ENCODE results near the gene GOLIM4. TPM values are rescaled to one million over a fixed set of nuclear protein-coding genes. Genes with fewer than 3 reads are reported as not detected.

Gene GOLIM4
- polyA plus RNA-seq, 1 of the 3 experiments (the other 2 are of a cell fraction): 42.3 TPM

GRCh38 chr3:168127466-168127865 is 31.7 kb upstream of the GOLIM4 start:
- whole genome bisulfite sequencing (ENCODE audit: low lambda C conversion rate): 92% methylated on average over 1 of the region's 1 CpG
- no peak for DNase-seq
- ChIA-PET CTCF (interaction anchor here (1.1 kb wide), 1 partner anchor 9 kb away, joined by 4 read pairs; no protein-coding TSS in a partner anchor), POLR2A (no interaction called here)
- no peaks in the 10 kb centered on the region for H3K9me3 ChIP-seq
- H3K27ac ChIP-seq (ENCODE audit: low read depth in 2 of 2, low read length in 1 of 2): no peak overlapping the region
- H3K36me3 ChIP-seq (replicated peaks in 1 of 2; ENCODE audit: control insufficient read depth in 1 of 2, insufficient read depth in 2 of 2, low read length in 1 of 2): no peaks in the 10 kb centered on the region
- H3K79me2 ChIP-seq (ENCODE audit: insufficient read depth): no peaks in the 10 kb centered on the region
- H4K20me1 ChIP-seq (ENCODE audit: insufficient read depth): no peaks in the 10 kb centered on the region
- H3K9ac ChIP-seq: no peak overlapping the region
- no peaks in the 10 kb centered on the region for H3K9me2 ChIP-seq
- no peaks in the 10 kb centered on the region for H3K4me1 ChIP-seq (ENCODE audit: control insufficient read depth in 1 of 2, insufficient read depth in 2 of 2, low read depth in 1 of 2, low read length in 1 of 2)
- H2AFZ ChIP-seq (ENCODE audit: low read depth): no peak overlapping the region
- H3K4me2 ChIP-seq: no peak overlapping the region
- TF ChIP-seq SIN3A (IDR thresholded peaks at IDR 0.05; ENCODE audit: borderline replicate concordance, low read depth, low read length): no peak
- TF ChIP-seq NFIC (IDR thresholded peaks at IDR 0.05; ENCODE audit: borderline replicate concordance): no peak
- TF ChIP-seq YY1 (IDR thresholded peaks at IDR 0.05; ENCODE audit: low read depth): no peak
- TF ChIP-seq TEAD4 (IDR thresholded peaks at IDR 0.05; ENCODE audit: borderline replicate concordance, insufficient read depth): no peak
- no peak for TF ChIP-seq JUND (IDR thresholded peaks at IDR 0.05)
- no peak for TF ChIP-seq GABPA (IDR thresholded peaks at IDR 0.05; ENCODE audit: low read depth)
- no peak for TF ChIP-seq TAF1 (IDR thresholded peaks at IDR 0.05; ENCODE audit: borderline replicate concordance, low read depth, low read length)
- no peak for TF ChIP-seq ZBTB33 (IDR thresholded peaks at IDR 0.05; ENCODE audit: borderline replicate concordance, low read depth)
- TF ChIP-seq, protein P1, sequence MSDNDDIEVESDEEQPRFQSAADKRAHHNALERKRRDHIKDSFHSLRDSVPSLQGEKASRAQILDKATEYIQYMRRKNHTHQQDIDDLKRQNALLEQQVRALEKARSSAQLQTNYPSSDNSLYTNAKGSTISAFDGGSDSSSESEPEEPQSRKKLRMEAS (IDR thresholded peaks at IDR 0.05; ENCODE audit: low read depth): no peak
- no peak for TF ChIP-seq PBX3 (IDR thresholded peaks at IDR 0.05)
- TF ChIP-seq, protein P2, sequence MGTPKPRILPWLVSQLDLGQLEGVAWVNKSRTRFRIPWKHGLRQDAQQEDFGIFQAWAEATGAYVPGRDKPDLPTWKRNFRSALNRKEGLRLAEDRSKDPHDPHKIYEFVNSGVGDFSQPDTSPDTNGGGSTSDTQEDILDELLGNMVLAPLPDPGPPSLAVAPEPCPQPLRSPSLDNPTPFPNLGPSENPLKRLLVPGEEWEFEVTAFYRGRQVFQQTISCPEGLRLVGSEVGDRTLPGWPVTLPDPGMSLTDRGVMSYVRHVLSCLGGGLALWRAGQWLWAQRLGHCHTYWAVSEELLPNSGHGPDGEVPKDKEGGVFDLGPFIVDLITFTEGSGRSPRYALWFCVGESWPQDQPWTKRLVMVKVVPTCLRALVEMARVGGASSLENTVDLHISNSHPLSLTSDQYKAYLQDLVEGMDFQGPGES (IDR thresholded peaks at IDR 0.05; ENCODE audit: low read depth, low read length): no peak
- TF ChIP-seq EP300 (IDR thresholded peaks at IDR 0.05; ENCODE audit: borderline replicate concordance in 1 of 2, low read depth in 1 of 2, low read length in 1 of 2): no peak
- no peak for TF ChIP-seq MEF2A (IDR thresholded peaks at IDR 0.05; ENCODE audit: borderline replicate concordance, low read depth)
- no peak for TF ChIP-seq RCOR1 (IDR thresholded peaks at IDR 0.05; ENCODE audit: low read length)
- TF ChIP-seq CHD2 (IDR thresholded peaks at IDR 0.05; ENCODE audit: low read length, partially characterized antibody): no peak
- no peak for TF ChIP-seq FOXJ3 (CRISPR knock-in tag; IDR thresholded peaks at IDR 0.05)
- TF ChIP-seq CTCF (IDR thresholded peaks at IDR 0.05): no peak
- TF ChIP-seq FOSL2 (IDR thresholded peaks at IDR 0.05; ENCODE audit: borderline replicate concordance, low read depth): no peak
- no peak for TF ChIP-seq FOXM1 (IDR thresholded peaks at IDR 0.05; ENCODE audit: low read depth)
- TF ChIP-seq GATA2 (CRISPR knock-in tag; IDR thresholded peaks at IDR 0.05): no peak
- H3K27me3 ChIP-seq (ENCODE audit: insufficient read depth): no peaks in the 10 kb centered on the region
- no peak overlapping the region for H3K4me3 ChIP-seq (ENCODE audit: low read depth in 2 of 2, low read length in 1 of 2)
- H3F3A ChIP-seq (replicated peaks; ENCODE audit: insufficient read depth): peaks cover 9% of the 10 kb centered on the region
